Astrocyte of the spinal cord (primary cell): ENCODE data around the gene TMEM82.

Source experiments
- DNase-seq: peaks from one replicate; pipeline ENCODE4 v3.0.0; 2011; ENCODE audit warnings: low read depth, low spot score
- H3K4me3 ChIP-seq: 2 replicates; pipeline ENCODE4 v1.5.1; 2011; ENCODE audit warnings: low read depth, mild to moderate bottlenecking, low read length, moderate library complexity
- CTCF ChIP-seq: IDR thresholded peaks from 2 replicates; pipeline ENCODE4 v1.5.1; 2012; ENCODE audit warnings: low read depth, mild to moderate bottlenecking, low read length, inconsistent platforms
- in situ Hi-C: cut with HindIII; loops from 2 replicates; pipeline ENCODE4 v1.10.0; 2017; ENCODE audit warnings: low sequenced_read_pairs

Gene TMEM82

GRCh38 chr1:15748690-15749398 is 6.5 kb downstream of the TMEM82 start:
- no peak for DNase-seq
- TF ChIP-seq CTCF, result no peak
- in situ Hi-C loops, result no loop called here
- H3K4me3 ChIP-seq, result no peak overlapping the region

- no peak overlapping the region for H3K4me3 ChIP-seq
- no peak for DNase-seq
- in situ Hi-C loops, result no loop called here
- no peak for TF ChIP-seq CTCF
Observed at GRCh38 chr1:15749399-15750291, 7.3 kb downstream of the TMEM82 start.

- DNase-seq, result no peak
- in situ Hi-C loops, result no loop called here
- TF ChIP-seq CTCF, result no peak
- no peak overlapping the region for H3K4me3 ChIP-seq
Observed at GRCh38 chr1:15750924-15751323, 8.6 kb downstream of the TMEM82 start.

- DNase-seq, result no peak
- no peak for TF ChIP-seq CTCF
- in situ Hi-C loops, result no loop called here
- no peak overlapping the region for H3K4me3 ChIP-seq
Observed at GRCh38 chr1:15751717-15752116, 9.4 kb downstream of the TMEM82 start.

- no peak for DNase-seq
- TF ChIP-seq CTCF, result no peak
- no peak overlapping the region for H3K4me3 ChIP-seq
- in situ Hi-C loops, result no loop called here
Observed at GRCh38 chr1:15753776-15754175, 11.5 kb downstream of the TMEM82 start.

GRCh38 chr1:15755021-15755645 is 12.8 kb downstream of the TMEM82 start:
- TF ChIP-seq CTCF, result no peak
- in situ Hi-C loops, result no loop called here
- no peak overlapping the region for H3K4me3 ChIP-seq
- no peak for DNase-seq
